ENCODE results near the gene PANK3.
A peak's percentile ranks its signal among the peaks of the same experiment; 100 is the strongest.
"Not testable (repeated sequence)": the region's sequence is repeated elsewhere in the genome, so short reads cannot be mapped to it uniquely, and the experiment has no call there.

Gene PANK3

GRCh38 chr5:168580227-168580508, 1.0 kb upstream of the PANK3 start:
- peak overlapping the region; percentile 66; the same call in 1 of the 2 replicates for H3K4me3 ChIP-seq (ENCODE audit: low read length)
- TF ChIP-seq ZNF274 (IDR thresholded peaks at IDR 0.05; ENCODE audit: low read depth, low read length), result no peak

DNA sequence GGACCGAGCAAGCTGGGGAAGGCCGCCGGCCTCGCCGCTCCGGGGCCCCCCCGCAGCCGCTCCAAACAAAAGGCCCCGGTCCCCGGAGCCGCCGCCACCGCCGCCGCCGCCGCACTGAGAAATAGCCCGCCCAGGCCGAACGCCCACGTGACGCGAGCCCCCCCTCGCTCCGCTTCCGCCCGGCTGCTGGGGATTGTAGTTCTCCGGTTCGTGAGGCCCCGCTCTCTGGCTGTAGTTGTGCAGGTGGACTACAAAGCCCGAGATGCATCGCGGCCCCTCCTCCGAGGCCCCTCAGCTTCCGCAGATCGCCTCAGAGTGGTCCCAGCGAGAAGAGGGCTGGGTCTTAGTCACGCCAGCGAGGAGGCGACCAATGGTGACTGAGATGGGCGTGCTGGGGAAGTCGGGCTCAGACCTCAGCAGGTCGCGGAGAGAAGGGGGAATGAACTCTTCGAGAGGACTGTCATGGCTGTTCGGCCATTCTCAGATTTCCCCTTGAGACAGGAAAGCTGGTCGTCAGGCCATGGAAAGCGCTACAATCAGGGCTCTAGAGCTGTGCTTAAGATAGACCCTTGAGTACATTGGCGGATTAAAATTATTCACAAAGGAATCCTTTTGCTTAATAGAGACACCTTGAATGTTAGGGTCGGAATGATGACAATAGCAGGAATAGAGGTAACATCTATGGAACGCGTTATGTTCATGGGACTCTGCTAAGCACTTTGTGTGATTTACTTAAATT, 489 bp upstream of the PANK3 start:
- peak overlapping the region; percentile 99 for H3K4me3 ChIP-seq (ENCODE audit: low read length)
- no peak for TF ChIP-seq ZNF274 (IDR thresholded peaks at IDR 0.05; ENCODE audit: low read depth, low read length)

- H3K4me3 ChIP-seq (ENCODE audit: low read length), result peak overlapping the region; percentile 99
- TF ChIP-seq ZNF274 (IDR thresholded peaks at IDR 0.05; ENCODE audit: low read depth, low read length), result no peak
Measured at GRCh38 chr5:168578006-168578405, 1.2 kb downstream of the PANK3 start.

DNA sequence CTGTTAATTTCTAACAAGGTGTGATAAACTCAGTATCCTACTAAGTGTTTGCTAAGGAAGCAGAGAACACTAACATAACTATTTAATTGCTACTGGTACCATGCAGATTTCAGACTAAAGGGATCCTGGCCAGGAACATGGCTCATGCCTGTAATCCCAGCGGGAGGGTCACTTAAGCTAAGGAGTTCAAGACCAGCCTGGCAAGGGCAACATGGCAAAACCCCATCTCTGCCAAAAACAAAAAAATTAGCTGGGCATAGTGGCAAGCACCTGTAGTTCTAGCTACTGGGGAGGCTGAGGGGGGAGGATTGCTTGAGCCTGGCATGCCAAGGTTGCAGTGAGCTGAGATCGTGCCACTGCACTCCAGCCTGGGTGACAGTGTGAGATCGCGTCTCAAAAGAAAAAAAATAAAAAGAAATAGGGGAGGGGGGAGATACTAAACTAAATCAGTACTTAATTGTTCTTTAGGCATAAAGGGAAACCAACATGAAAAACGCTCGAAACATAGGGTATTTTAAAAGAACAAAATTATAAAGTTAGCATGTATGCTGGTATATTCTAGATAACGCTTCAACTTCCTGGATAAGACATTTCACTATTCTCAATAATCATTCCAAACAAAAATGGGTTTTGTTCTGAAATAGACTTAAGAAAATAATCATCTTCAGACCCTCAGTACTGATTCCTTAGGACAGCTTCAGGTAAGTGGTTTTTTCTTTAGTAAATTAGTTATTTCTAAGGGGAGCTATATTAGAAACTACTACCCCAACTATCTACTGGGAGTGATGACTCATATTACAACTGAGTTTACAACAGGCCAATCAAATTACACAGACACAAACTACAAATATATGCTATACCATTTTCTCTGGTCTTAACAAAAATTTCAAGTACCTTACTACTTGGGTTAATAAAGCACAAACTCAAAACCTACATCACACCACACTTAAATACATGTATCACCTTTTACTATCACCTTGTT, 3.5 kb downstream of the PANK3 start:
- no peak overlapping the region for H3K4me3 ChIP-seq (ENCODE audit: low read length)

DNA sequence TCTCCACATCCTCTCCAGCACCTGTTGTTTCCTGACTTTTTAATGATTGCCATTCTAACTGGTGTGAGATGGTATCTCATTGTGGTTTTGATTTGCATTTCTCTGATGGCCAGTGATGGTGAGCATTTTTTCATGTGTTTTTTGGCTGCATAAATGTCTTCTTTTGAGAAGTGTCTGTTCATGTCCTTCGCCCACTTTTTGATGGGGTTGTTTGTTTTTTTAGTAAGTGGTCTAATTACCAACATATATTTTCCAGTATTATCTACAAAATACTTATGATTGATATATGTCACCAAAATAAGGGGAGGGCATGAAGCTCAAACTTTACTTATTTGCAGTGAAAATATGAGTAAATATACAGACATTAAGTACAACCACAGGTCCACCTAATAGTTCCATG, 5.0 kb downstream of the PANK3 start:
- not testable (repeated sequence) for H3K4me3 ChIP-seq (ENCODE audit: low read length)

More for the DNA sequence above, 3.5 kb downstream of the PANK3 start:
- TF ChIP-seq ZNF274 (IDR thresholded peaks at IDR 0.05; ENCODE audit: low read depth, low read length), result no peak

GRCh38 chr5:168573663-168574062, 5.5 kb downstream of the PANK3 start:
- H3K4me3 ChIP-seq (ENCODE audit: low read length), result not testable (repeated sequence)

- no peak overlapping the region for H3K4me3 ChIP-seq (ENCODE audit: low read length)
- TF ChIP-seq ZNF274 (IDR thresholded peaks at IDR 0.05; ENCODE audit: low read depth, low read length), result no peak
Measured at GRCh38 chr5:168570490-168571328, 8.5 kb downstream of the PANK3 start.

GRCh38 chr5:168568738-168569137, 10.4 kb downstream of the PANK3 start:
- no peak for TF ChIP-seq ZNF274 (IDR thresholded peaks at IDR 0.05; ENCODE audit: low read depth, low read length)
- no peak overlapping the region for H3K4me3 ChIP-seq (ENCODE audit: low read length)

GRCh38 chr5:168563959-168564358, 15.2 kb downstream of the PANK3 start:
- H3K4me3 ChIP-seq (ENCODE audit: low read length), result no peak overlapping the region
- no peak for TF ChIP-seq ZNF274 (IDR thresholded peaks at IDR 0.05; ENCODE audit: low read depth, low read length)

GRCh38 chr5:168562279-168562678, 16.9 kb downstream of the PANK3 start:
- TF ChIP-seq ZNF274 (IDR thresholded peaks at IDR 0.05; ENCODE audit: low read depth, low read length), result no peak
- no peak overlapping the region for H3K4me3 ChIP-seq (ENCODE audit: low read length)

- no peak overlapping the region for H3K4me3 ChIP-seq (ENCODE audit: low read length)
- TF ChIP-seq ZNF274 (IDR thresholded peaks at IDR 0.05; ENCODE audit: low read depth, low read length), result no peak
Measured at GRCh38 chr5:168557389-168557788, 21.8 kb downstream of the PANK3 start.

DNA sequence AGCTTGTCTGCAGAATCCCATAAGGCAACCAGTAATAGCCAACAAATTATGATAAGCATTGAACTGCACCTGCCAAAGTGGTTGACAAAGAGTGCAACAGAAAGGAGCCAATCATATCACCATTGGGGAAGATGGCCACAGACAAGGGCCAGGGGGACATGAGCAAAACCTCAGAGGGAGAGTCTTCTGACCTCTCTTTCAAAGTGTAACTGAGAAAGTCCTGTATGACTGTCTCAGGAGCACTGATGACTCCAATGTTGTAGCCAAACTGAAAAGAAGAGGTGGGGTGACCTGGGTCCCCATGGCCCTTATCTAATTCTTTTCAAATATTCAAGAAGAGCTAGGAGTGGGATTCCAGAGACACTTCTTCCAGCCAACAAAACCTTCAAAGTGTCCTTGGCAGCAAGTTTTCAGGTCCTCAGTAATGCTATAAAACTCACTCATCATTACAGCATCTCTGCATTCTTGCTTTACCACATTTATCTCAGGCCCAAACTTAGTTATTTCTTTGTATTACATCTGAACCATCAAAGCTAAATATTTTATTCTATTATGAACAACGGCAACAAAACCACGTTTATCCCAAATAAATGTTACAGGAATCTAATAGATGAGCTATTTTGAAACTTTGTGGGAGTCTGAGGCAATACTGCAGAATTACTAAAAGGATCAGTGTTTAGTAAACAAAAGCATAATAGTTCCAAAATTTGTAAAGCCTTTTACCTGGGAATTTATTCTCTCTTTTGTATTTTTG, 25.6 kb downstream of the PANK3 start:
- no peak overlapping the region for H3K4me3 ChIP-seq (ENCODE audit: low read length)
- TF ChIP-seq ZNF274 (IDR thresholded peaks at IDR 0.05; ENCODE audit: low read depth, low read length), result no peak

DNA sequence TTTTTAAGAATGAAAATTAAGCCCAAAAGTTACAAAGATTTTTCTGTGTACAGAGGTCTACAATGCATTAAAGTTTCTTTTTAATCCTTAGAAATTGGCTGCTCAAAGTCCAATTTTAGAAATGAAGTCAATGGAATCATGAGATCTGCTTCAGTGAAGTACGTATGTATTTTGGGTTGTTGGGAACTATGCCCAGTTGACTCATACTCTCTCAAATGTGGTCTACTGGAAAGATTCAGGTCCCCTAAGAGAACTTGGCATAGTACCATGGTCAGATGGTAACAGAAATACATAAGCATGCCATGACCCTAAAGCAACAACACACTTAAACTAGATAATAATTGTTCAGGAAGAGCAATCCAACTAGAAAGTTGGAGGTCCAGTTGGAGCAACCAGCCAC, 27.0 kb downstream of the PANK3 start:
- H3K4me3 ChIP-seq (ENCODE audit: low read length), result no peak overlapping the region
- no peak for TF ChIP-seq ZNF274 (IDR thresholded peaks at IDR 0.05; ENCODE audit: low read depth, low read length)

DNA sequence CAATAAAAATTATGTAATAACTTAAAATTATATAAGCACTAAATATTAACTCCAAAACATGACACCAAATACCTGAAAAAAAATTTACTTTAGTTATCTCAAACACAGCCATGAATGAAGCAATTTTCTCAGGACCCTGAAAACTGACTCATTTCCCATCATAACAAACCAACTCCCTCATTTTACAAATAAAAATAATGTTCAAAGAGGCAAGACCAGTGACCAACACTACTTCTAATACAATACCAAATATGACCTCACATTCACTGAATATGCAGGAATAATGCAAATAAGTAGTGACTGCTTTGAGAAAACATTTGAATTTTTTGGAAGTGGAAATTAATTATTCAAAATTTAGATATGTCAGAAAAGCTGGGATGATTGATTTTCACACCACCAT, 28.5 kb downstream of the PANK3 start:
- no peak for TF ChIP-seq ZNF274 (IDR thresholded peaks at IDR 0.05; ENCODE audit: low read depth, low read length)
- no peak overlapping the region for H3K4me3 ChIP-seq (ENCODE audit: low read length)

All from GM08714 (cell line).